Osteocyte (in vitro differentiated cells): ENCODE data around the gene CHMP3. TPM values are rescaled to one million over a fixed set of nuclear protein-coding genes. Genes with fewer than 3 reads are reported as not detected.

Source experiments
- DNase-seq: peaks from one replicate; pipeline ENCODE4 v3.0.0; 2021; ENCODE audit warnings: mixed read lengths; ENCODE audit not compliant: unreplicated experiment; ENCODE audit errors: extremely low spot score
- H3K27ac Mint-ChIP-seq: one replicate; pipeline ENCODE4 v1.8.0; 2021; ENCODE audit warnings: mild to moderate bottlenecking, mixed read lengths; ENCODE audit not compliant: unreplicated experiment
- H3K27me3 Mint-ChIP-seq: one replicate; pipeline ENCODE4 v1.8.0; 2021; ENCODE audit warnings: mixed read lengths; ENCODE audit not compliant: unreplicated experiment
- H3K36me3 Mint-ChIP-seq: one replicate; pipeline ENCODE4 v1.8.0; 2021; ENCODE audit warnings: mixed read lengths; ENCODE audit not compliant: unreplicated experiment
- H3K4me1 Mint-ChIP-seq: one replicate; pipeline ENCODE4 v1.8.0; 2021; ENCODE audit warnings: mixed read lengths; ENCODE audit not compliant: unreplicated experiment
- H3K4me3 Mint-ChIP-seq: one replicate; pipeline ENCODE4 v1.8.0; 2021; ENCODE audit warnings: mild to moderate bottlenecking, moderate library complexity, mixed read lengths; ENCODE audit not compliant: unreplicated experiment
- H3K9me3 Mint-ChIP-seq: one replicate; pipeline ENCODE4 v1.8.0; 2021; ENCODE audit warnings: mixed read lengths; ENCODE audit not compliant: unreplicated experiment
- CTCF ChIP-seq: fragments of 200-600 bp; sonication (generic); IDR thresholded peaks from 2 replicates; pipeline ENCODE4 v1.5.0; 2021; ENCODE audit warnings: antibody characterized with exemption, mild to moderate bottlenecking, moderate library complexity
- total RNA-seq: library from RNA; stranded (reverse); gene quantifications from 2 replicates; pipeline ENCODE4 v1.2.1, GENCODE V29; 2021

Gene CHMP3
- total RNA-seq, 1 donor from 2014 or later, result 124 TPM

- H3K9me3 Mint-ChIP-seq, result no peaks in the 10 kb centered on the region
These were observed 94.8 kb downstream of the CHMP3 start for GRCh38 chr2:86468162-86469033.

GRCh38 chr2:86466306-86466705, 96.9 kb downstream of the CHMP3 start:
- peaks cover 56% of the 10 kb centered on the region for H3K36me3 Mint-ChIP-seq

More at GRCh38 chr2:86468162-86469033, 94.8 kb downstream of the CHMP3 start:
- no peaks in the 10 kb centered on the region for H3K27me3 Mint-ChIP-seq
- peaks cover 63% of the 10 kb centered on the region for H3K36me3 Mint-ChIP-seq
- no peak overlapping the region for H3K4me3 Mint-ChIP-seq
- no peak for DNase-seq
- H3K4me1 Mint-ChIP-seq, result no peaks in the 10 kb centered on the region
- H3K27ac Mint-ChIP-seq, result no peak overlapping the region
- TF ChIP-seq CTCF, result no peak

GRCh38 chr2:86464652-86465051, 98.6 kb downstream of the CHMP3 start:
- no peak overlapping the region for H3K4me3 Mint-ChIP-seq
- no peak for DNase-seq
- no peaks in the 10 kb centered on the region for H3K9me3 Mint-ChIP-seq
- peaks cover 64% of the 10 kb centered on the region for H3K36me3 Mint-ChIP-seq
- no peaks in the 10 kb centered on the region for H3K4me1 Mint-ChIP-seq
- no peak for TF ChIP-seq CTCF
- H3K27ac Mint-ChIP-seq, result no peak overlapping the region
- no peaks in the 10 kb centered on the region for H3K27me3 Mint-ChIP-seq

More at GRCh38 chr2:86466306-86466705, 96.9 kb downstream of the CHMP3 start:
- Mint-ChIP-seq H3K4me3 (no peak overlapping the region), H3K27me3 (no peaks in the 10 kb centered on the region), H3K9me3 (no peaks in the 10 kb centered on the region), H3K4me1 (no peaks in the 10 kb centered on the region), H3K27ac (no peak overlapping the region)
- TF ChIP-seq CTCF, result no peak
- DNase-seq, result no peak

GRCh38 chr2:86461042-86461743, 102.0 kb downstream of the CHMP3 start:
- Mint-ChIP-seq H3K27ac (no peak overlapping the region), H3K9me3 (no peaks in the 10 kb centered on the region), H3K36me3 (peaks cover 66% of the 10 kb centered on the region), H3K4me1 (peaks cover under 1% of the 10 kb centered on the region), H3K4me3 (no peak overlapping the region), H3K27me3 (no peaks in the 10 kb centered on the region)
- no peak for TF ChIP-seq CTCF
- no peak for DNase-seq

GRCh38 chr2:86455181-86455580, 108.1 kb downstream of the CHMP3 start:
- H3K4me3 Mint-ChIP-seq, result no peak overlapping the region
- no peaks in the 10 kb centered on the region for H3K27me3 Mint-ChIP-seq
- H3K27ac Mint-ChIP-seq, result no peak overlapping the region
- peaks cover 56% of the 10 kb centered on the region for H3K36me3 Mint-ChIP-seq
- peaks cover 26% of the 10 kb centered on the region for H3K4me1 Mint-ChIP-seq
- no peaks in the 10 kb centered on the region for H3K9me3 Mint-ChIP-seq
- TF ChIP-seq CTCF, result no peak
- no peak for DNase-seq
